GM18517 (cell line): Measurements from ENCODE around the gene HOXC12.

Experiments
- ATAC-seq: cut with Tn5 transposase; IDR thresholded peaks from one replicate; pipeline ENCODE4 v1.9.1; 2021; ENCODE audit warnings: mild to moderate bottlenecking, moderate library complexity; ENCODE audit not compliant: unreplicated experiment

The HOXC12 gene

DNA sequence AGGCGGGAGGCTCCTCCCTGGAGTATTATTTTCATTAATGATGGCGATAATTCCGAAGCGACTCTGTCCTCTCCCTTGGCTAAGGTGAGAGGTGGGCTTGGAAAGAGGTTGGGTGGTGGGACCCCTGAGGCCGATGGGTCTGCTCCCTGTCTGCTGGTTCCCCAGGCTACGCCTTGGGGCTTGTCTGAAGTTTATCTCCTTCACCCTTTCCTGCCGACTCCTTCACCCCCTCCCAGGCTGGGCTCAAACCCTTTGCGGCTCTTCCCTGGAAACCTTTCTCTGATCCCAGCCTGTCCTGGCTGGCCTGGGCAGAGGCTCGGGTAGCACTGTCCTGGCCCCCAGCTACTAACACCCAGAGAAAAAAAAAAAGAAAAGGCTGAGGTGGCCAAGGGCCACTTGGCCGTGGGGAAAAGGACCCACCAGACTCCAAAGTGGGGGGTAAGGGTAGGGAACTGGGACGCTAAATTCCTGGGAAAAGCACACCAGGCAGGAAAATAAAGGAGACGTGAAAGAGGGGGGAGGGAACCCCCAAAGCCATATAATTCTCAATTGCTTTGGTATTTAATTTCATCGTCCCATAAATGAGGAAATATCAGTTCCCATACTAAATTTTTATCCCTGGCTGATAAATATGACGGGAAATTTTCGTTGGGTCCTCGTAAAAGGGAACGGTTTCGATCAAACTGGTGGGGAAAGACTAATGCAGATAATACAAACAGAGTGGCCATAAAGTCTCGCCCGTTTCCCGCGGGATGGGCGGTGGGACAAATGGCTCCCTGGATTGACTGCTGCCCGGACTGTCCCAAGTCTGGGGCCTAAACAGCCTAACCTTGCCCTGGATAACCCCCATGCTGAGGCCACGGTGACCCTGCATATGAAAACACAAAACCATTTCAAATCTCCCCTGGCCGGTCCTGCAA lies 28.2 kb downstream of the HOXC12 start:
- ATAC-seq = no peak

DNA sequence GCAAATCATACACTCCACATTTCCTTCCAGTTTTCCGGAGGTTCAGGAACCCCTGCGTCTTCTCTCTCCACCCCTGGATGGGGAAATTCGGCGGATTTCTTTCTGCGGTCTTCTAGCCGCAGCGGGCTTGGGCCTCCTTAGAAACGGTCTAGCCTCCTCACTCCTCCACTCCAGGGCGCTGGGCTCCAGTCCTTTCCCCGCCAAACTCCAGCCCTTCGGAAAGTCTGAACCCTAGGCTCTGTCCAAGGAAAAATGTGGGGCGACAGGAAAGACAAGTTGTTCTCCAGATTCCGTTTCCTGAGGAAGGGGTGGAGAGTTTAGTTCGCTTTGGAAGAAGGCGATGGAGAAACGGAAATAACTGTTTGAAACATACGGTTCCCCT lies 28.9 kb downstream of the HOXC12 start:
- no peak for ATAC-seq

DNA sequence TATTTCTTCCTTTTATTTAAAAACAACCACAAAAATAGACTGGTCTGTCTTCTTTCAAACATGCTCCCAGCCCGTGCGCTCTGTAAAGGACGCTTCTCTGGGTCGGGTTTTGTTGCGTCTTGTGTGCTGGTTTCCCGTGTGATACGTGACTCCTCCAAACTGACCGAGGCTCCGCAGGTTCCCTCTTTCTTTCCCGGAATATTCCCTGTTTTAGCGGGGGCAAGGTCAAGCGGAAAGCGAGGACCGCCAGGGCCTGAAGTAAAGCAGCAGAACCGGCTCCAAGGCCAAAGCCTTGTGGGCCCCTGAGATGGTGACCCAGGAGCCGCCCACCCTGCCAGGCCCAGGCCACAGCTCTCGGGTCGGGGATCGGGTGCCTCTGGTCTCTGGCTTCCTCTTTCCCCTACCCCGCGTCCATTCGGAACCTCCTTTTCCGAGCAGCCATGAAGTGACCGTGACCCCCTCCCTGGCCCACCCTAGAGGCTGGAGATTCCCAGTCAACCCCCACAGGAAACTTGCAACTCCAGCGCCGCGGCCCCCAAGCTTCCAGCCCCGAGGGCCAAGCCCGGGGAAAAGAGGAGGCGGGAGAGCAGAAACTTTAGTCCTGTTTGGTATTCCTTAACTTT lies 29.4 kb downstream of the HOXC12 start:
- ATAC-seq = no peak

DNA sequence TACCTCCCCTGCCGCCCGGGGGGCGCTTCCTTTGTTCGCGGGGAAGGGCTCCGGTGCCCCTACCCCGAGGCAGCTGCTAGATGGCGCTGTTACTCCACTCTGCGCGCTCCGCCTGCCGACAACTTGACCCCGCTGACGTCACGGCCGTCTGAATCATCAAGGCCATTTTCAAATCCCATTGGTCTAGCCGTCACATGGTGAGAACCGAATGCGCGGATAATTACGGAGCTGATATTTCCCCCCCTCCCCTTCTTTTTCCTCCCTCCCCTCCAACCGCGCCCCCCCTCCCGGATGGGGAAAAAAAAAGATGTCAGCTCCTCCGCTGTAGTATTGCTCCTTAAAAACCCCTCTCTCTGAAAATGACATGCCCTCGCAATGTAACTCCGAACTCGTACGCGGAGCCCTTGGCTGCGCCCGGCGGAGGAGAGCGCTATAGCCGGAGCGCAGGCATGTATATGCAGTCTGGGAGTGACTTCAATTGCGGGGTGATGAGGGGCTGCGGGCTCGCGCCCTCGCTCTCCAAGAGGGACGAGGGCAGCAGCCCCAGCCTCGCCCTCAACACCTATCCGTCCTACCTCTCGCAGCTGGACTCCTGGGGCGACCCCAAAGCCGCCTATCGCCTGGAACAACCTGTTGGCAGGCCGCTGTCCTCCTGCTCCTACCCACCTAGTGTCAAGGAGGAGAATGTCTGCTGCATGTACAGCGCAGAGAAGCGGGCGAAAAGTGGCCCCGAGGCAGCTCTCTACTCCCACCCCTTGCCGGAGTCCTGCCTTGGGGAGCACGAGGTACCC lies 30.4 kb downstream of the HOXC12 start, which contains the start of gene HOXC10:
Gene HOXC10, plus strand, starts transcription at position 246 of the 791 bp plus-strand sequence. Its CDS starts 114 bp downstream, at position 360.
- no peak for ATAC-seq

DNA sequence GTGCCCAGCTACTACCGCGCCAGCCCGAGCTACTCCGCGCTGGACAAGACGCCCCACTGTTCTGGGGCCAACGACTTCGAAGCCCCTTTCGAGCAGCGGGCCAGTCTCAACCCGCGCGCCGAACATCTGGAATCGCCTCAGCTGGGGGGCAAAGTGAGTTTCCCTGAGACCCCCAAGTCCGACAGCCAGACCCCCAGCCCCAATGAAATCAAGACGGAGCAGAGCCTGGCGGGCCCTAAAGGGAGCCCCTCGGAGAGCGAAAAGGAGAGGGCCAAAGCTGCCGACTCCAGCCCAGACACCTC lies 30.9 kb downstream of the HOXC12 start:
- ATAC-seq = no peak

DNA sequence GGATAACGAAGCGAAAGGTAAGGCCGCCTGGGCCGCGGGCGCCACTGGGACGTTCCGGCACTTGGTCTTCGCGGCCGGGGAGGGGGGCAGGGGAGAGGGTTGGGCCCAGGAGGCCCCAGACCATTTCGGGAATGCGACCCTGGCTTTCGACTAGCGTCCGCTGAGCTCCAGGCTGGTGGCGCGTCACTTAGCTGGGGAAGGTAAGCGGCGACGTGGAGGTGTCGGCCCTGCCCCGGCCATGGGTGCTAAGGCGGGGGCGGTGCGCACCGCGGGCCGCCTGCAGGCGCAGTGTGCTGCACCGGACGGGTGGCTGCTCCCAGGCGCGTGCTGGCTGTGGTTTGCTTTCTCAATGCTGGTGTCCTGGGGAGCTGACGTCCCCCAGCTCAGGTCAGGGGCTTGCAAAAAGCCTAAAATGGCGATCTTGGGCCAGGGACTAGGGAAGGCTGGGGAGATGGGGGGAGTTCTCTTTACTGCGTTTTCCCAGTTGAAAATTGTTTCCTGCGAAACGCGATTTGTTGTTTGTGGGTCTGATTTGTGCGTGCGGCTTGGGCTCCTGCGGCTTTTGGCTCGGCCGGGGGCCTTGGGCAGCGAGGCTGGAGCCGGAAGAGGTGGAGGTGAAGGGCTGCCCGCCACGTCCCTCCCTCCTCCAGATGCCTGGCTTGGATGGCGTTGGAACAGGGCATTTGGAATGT lies 31.4 kb downstream of the HOXC12 start:
- no peak for ATAC-seq

DNA sequence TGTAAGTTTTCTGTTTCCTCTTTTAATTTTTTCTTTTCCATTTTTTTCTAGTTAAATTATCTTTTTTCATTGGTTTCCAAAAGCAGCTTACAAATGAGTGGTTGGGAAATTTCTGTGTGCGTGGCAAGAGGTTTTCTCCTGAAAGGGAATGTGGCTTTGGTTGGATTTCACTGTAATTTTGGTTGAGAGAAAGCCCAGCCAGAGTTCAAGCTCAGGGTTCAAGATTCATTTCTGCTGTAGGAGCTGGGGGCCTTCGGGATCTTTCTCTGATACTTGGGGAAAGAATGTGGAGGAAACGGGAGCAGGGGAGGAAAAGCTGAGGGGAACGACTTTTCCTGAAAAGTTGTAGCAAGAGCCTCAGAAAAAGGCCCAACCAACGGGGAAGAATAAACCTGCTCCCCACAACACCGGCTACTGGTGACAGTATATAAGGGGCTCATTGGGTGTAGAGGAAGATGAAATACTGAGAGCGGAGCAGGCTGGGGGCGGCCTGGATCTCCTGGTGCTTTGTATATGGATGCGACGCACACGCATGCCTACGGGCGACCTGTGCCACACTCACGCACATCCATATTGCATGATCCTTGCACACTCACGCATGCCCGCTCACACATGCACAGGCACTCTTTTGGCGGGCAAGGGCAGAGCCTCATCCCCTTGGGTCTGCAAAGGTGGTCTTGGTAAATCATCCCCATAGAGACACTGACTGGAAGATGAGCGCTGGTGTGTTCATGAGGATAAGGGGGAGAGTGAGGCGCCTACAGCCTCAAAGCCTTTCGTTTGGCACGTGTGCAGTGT lies 32.2 kb downstream of the HOXC12 start:
- ATAC-seq = no peak

DNA sequence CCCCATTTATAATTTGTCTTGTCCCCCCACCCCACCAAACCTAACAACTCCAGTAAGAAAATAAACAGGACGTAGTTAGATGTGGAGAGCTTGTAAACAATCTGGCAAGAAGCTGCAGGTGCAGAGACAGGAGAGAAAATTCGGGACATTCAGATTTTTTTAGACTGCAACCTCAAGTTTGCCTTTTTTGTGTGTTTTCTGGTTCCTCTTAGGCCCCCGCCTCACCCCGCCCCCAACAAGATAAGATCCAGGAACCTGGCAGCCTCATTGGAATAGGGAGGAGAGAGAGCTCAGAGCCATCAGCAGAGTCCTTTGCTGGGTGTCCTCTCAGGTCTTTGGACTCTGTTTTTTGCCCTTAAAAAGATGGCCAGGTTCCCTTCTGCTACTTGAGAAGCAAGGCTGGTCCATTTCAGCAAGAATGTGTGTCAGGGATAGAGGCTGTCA lies 33.1 kb downstream of the HOXC12 start:
- ATAC-seq = no peak

DNA sequence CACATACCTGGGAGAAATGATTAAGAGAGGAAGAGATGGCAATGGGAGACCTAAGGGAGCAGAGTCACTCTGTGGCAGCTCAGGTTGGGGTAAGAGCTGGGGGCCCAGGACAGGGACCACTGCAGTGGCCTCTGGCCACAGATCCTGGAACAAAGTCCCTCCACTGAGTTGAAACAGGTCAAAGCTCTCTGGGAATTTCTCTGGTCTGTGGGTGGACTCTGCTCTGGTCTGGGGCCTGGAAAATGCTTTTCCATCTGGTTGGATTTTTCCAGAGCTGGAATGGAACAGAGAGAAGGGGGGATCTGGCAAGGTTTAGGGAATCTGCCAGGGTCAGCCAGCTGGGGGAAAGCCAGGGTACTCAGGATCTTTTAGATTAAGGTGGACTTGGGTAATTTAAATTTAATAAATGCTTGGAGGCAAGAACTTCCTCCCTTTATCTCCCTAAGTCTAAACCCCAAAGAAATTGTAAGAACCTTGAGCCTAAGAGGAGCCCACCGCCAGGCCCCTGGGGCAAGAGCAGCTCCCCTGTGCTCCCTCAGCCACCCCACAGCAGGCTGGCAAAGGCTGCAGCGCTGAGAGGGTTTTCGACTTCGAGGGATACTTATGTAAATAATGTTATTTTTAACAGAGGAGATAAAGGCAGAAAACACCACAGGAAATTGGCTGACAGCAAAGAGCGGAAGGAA lies 34.0 kb downstream of the HOXC12 start:
- no peak for ATAC-seq

DNA sequence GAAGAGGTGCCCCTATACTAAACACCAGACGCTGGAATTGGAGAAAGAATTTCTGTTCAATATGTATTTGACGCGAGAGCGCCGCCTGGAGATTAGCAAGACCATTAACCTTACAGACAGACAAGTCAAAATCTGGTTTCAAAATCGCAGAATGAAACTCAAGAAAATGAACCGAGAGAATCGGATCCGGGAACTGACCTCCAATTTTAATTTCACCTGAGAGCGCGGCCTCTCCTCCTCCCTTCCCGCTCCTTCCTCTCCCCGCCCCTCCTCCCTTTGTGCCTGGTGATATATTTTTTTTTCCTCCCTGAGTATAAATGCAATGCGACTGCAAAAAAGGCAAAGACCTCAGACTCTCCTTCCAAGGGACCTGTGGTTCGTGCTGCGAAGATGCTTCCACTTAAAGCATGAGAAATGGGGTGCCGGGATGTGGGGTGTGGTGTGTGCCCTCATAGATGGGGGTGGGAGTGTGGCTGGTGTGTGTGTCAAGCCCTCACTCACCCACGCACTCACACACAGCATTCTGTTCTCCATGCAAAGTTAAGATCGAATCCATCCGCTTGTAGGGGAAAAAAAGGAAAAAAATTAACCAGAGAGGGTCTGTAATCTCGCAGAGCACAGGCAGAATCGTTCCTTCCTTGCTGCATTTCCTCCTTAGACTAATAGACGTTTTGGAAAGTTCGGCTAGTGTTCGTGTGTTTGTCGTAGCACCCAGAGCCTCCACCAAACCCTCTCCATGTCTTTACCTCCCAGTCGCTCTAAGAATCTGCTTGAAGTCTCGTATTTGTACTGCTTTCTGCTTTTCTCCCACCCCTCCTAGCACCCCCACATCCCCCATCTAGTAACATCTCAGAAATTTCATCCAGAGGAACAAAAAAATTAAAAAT lies 34.8 kb downstream of the HOXC12 start:
- no peak for ATAC-seq

DNA sequence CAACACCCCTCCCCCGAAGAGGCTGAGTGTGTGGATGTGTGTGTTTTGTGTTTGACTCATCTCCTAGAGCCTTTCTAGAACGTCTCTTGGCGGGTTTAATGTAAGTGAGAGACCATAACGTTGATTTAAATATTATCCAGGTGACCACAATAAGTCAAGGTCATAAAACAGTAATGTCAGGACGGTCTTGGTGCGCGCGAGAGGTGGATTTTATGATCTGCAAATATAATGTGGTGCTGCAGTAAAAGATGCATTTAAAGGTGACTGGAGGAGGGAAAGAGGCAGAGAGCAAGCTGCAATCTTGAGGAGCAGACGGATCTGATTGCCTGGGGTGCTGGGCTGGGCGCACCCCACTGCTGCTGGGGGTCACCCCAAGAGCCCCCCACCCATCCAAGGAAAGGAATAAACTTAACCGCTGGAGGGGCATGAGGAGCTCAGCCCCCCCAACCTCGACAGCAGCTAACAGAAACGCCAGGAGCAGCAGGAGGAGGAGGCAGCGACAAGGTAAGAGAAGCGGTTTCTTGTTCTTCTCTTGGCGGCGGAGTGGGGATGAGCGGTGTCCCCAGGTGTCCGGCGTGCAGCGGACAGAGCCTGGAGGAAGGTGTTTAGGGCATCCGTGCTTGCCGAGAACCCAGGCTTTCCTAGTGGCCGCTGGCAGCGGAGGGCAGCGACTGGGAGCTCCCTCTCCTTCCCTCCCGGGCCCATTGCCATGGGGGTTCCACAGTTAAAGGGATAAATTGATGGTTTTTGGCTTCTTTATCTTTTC lies 35.8 kb downstream of the HOXC12 start:
- ATAC-seq = no peak

DNA sequence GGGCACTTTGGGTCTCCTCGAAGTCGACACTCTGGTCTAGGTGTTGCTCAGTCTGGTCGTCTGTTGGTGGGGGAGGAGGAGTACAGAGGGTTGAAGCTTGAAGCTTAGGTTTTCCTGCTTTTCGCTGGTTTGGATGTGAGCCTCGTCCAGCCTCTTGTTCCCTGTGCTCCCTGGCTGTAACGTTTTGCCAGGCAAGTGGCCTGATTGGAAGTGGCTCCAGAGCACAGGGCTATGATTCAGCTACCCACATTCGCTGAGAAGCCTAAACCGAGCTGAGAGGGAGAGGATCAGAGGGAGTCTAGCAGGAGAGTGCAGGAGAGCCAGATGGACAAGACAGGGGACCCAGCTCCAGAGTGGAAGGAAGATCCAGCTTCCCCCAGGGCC lies 36.4 kb downstream of the HOXC12 start:
- no peak for ATAC-seq

DNA sequence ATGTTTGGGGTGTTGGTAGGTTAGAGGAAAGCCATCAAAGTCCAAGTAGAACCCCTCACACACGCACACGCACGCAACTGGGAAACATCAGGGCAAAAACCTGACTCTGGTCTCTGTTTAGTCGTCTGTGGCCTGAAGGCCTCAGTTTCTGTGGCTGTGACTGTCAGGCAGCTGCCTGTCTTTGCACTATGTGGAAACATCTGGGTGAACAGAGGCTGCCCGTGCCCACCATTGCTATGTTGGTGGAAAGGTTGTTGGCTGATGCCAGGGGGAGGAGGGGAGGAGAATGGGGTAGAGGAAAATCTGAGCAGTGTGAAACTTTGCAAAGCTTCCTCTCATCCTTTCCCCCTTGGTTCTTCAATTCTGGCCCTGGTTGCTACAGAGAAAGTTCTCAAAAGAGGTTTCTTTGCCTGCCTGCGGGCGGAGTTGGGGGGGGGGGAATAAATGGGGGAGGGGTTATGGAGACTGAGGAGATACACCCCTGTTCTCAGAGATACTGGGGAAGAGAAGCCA lies 37.7 kb downstream of the HOXC12 start:
- ATAC-seq = no peak

DNA sequence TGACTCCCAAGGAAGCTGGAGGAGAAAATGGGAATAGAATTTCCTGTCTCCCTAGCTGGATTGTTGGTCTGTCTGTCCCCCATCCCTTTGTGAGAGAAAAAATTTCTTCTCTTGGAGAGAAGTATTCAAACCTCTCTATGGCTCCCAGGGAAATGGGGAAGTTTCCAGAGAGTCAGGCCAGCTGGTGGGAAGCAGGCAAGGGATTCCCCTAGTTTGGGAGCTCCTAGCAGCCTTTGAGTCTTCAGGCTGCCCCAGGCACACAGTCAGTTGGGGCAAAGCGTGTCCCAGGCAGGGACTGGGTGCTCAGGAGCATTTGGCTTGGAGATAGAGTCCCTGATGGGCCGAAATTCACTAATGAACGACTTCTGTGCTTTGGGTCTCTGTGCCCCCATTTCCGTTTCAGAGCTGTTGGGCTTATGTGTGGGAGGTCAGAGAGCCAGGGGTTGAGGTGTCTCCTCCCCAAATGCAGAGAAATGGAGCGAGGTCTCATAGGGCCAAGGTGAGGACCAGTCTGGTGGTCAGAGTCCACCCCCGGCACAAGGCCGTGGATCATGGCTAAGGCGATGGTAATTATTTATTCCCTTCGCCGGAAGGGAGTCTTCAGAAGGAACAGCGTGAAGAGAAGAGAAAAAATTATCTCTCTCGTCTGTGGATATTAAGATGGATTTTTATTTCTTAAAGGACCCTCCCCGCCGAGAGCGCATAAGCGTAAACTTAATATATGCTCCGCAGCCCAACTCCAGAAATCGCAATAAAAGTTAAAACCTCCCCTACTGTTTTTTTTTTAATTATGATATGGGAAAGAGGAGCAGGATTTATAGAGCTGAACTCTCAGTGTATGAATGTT lies 38.7 kb downstream of the HOXC12 start:
- no peak for ATAC-seq

DNA sequence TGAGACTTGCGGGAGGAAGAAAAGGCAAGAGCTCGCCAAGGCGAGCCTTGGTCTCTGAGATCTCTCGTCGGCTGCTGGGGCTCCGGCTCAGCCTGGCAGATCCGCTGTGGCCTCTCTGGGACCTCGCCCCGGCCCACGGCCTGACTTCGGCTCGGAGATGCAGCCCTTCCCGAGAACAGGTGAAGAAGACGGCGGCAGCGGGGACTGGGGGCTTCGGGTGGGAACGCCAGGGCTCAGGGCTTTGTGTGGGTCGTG lies 39.2 kb downstream of the HOXC12 start:
- no peak for ATAC-seq

DNA sequence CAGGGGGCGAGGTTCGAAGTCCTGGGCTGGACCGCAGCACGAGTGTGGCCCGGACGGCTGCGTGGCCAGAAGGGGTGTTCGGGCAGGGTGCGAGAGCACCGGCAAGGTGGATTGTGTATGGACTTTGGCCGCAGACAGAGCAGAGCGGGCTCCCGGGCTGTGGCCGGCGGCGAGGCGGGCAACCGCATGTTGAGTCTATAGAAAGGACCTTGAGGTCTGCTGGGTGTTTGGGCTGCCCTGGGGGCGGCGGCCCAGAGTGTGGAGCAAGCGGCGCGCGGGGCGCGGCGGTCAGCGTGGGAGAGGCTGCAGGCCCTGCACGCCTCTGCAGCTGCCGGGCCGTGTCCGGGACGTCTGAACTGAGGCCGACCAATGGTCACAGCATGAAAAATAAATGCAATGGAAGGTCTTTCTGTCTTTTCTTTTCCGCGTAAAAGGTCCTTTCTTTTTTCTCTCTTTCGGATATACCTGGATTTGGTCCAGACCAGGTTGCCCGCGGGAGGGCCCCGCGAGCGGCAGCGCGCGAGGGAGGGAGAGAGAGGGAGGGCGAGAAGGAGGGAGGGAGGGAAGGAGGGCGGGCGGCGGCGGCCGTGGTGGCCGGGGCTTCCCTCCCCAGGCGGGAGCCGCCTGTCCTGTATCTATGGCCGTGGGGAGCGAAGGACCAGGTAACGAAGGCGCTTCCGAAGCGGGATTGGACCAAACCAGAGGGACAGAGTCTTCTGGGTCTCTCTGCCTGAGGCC lies 39.7 kb downstream of the HOXC12 start:
- ATAC-seq = no peak

DNA sequence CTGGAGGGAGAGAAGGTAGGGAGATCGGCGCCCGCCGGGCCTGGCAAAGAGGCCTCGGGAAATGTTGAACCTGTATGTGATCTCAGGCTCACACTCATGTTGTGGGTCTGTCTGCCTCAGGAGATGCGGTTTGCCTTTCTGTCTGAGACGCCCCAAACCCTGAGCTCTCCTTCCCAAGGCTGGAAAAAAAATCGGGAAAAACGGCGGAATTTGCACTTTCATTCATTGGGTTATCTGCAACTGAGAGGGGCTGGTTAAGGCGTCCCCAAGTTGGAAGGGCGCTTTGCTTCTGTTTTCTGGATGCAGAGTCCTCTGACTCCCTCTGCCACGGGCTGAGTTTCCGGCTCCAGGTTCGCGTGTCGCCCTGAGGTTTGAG lies 40.3 kb downstream of the HOXC12 start:
- ATAC-seq = no peak
